Loucy (cell line): ENCODE results near the gene CDC37.
A peak's percentile ranks its signal among the peaks of the same experiment; 100 is the strongest.
"Not testable (repeated sequence)": the region's sequence is repeated elsewhere in the genome, so short reads cannot be mapped to it uniquely, and the experiment has no call there.

ENCODE experiments used
- H2AFZ ChIP-seq: fragments of 200-600 bp; sonication (generic); 2 replicates; pipeline ENCODE4 v1.6.0; 2016; ENCODE audit warnings: antibody characterized with exemption, mild to moderate bottlenecking, low read length, moderate library complexity
- H3F3A ChIP-seq: fragments of 200-600 bp; 2 replicates; pipeline ENCODE4 v1.6.0; 2016; ENCODE audit warnings: antibody characterized with exemption, low read depth, mild to moderate bottlenecking
- H3K27me3 ChIP-seq: fragments of 200-600 bp; sonication (generic); 2 replicates; pipeline ENCODE4 v1.6.1; 2014; ENCODE audit warnings: low read length, mild to moderate bottlenecking; ENCODE audit not compliant: insufficient read depth, poor library complexity, severe bottlenecking
- H3K36me3 ChIP-seq: fragments of 200-600 bp; sonication (generic); 2 replicates; pipeline ENCODE4 v1.6.1; 2016; ENCODE audit warnings: low read length; ENCODE audit not compliant: insufficient read depth
- H3K4me1 ChIP-seq: fragments of 200-600 bp; sonication (generic); 2 replicates; pipeline ENCODE4 v1.5.1; 2014; ENCODE audit warnings: low read length, mild to moderate bottlenecking; ENCODE audit not compliant: insufficient read depth, poor library complexity, severe bottlenecking
- H3K4me2 ChIP-seq: fragments of 200-600 bp; sonication (generic); 2 replicates; pipeline ENCODE4 v1.6.0; 2014; ENCODE audit warnings: antibody characterized with exemption, low read length, low read depth, mild to moderate bottlenecking; ENCODE audit not compliant: poor library complexity, severe bottlenecking
- H3K4me3 ChIP-seq: fragments of 200-600 bp; sonication (generic); 2 replicates; pipeline ENCODE4 v1.5.1; 2014; ENCODE audit warnings: low read length, mild to moderate bottlenecking, mixed read lengths; ENCODE audit not compliant: poor library complexity, severe bottlenecking
- H3K79me2 ChIP-seq: fragments of 200-600 bp; sonication (generic); 2 replicates; pipeline ENCODE4 v1.6.1; 2014; ENCODE audit warnings: low read length; ENCODE audit not compliant: insufficient read depth
- H3K9ac ChIP-seq: fragments of 200-600 bp; sonication (generic); 2 replicates; pipeline ENCODE4 v1.6.0; 2014; ENCODE audit warnings: mild to moderate bottlenecking, low read depth, low read length, moderate library complexity; ENCODE audit not compliant: poor library complexity, severe bottlenecking
- H3K9me2 ChIP-seq: fragments of 200-600 bp; sonication (generic); replicated peaks from 2 replicates; pipeline ENCODE4 v1.6.1; 2016; ENCODE audit warnings: low read depth, low read length, mixed read lengths
- H3K9me3 ChIP-seq: fragments of 200-600 bp; sonication (generic); 2 replicates; pipeline ENCODE4 v1.6.1; 2014; ENCODE audit warnings: mild to moderate bottlenecking, antibody characterized with exemption, low read length, low read depth; ENCODE audit not compliant: insufficient read depth
- H4K20me1 ChIP-seq: fragments of 200-600 bp; sonication (generic); 2 replicates; pipeline ENCODE4 v1.6.0; 2014; ENCODE audit warnings: antibody characterized with exemption, low read length, mild to moderate bottlenecking; ENCODE audit not compliant: insufficient read depth, poor library complexity, severe bottlenecking
- EZH2phosphoT487 ChIP-seq: fragments of 200-600 bp; IDR thresholded peaks from 2 replicates; pipeline ENCODE4 v1.6.1; 2018; ENCODE audit warnings: antibody characterized with exemption, mild to moderate bottlenecking, moderate library complexity, borderline replicate concordance
- TF ChIP-seq, protein P1 (sequence below): fragments of 200-600 bp; sonication (generic); conservative IDR thresholded peaks from 2 replicates; pipeline ENCODE4 v1.5.1; 2014; ENCODE audit warnings: mild to moderate bottlenecking, antibody characterized with exemption, low read length

Gene CDC37

DNA sequence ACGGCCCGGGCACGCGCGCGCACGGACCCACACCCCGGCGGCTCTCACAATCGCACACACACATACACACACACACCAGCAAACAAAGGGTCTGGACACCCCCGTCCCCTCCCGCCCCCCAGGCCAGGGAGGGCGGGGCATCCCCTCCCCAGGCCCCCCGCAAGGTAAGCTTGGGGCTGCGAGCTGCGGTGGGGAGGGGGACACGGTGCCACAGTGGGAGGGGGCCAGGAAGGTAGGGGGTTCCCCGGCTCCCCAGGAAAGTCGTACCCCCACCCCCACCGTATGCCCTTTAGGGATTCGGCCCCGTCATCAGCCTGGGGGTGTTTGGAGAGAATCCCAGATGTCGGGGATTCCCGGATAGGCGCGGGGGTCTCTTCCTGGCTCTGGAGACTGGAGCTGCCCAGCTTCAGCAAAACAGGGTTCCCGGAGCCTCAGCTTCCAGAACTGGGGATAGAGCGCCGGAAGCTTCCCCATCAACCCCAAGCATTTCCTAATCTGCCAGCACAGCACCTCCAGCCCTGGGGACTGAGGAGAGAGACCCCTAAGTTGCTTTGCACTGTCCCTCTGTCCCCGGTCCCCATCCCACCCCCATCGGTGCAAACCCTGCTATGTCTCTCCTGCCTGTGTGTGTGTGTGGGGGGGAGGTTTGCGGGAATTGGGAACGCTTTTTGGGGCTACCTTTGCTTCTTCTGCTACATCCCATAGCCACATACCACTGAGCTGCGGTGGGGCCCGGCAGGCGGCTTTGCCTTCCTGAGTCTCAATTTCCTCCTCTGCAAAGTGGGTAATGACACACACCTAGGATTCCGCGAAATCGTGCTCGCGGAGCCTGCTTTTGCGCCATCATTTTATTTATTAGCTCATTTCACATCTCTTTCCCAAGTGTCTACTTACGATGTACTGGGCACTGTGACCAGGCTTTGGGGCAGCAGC, 1.8 kb upstream of the CDC37 start:
- peaks cover 38% of the 10 kb centered on the region for H3K4me1 ChIP-seq
- H3K79me2 ChIP-seq, result peaks cover 32% of the 10 kb centered on the region
- TF ChIP-seq, protein P1, sequence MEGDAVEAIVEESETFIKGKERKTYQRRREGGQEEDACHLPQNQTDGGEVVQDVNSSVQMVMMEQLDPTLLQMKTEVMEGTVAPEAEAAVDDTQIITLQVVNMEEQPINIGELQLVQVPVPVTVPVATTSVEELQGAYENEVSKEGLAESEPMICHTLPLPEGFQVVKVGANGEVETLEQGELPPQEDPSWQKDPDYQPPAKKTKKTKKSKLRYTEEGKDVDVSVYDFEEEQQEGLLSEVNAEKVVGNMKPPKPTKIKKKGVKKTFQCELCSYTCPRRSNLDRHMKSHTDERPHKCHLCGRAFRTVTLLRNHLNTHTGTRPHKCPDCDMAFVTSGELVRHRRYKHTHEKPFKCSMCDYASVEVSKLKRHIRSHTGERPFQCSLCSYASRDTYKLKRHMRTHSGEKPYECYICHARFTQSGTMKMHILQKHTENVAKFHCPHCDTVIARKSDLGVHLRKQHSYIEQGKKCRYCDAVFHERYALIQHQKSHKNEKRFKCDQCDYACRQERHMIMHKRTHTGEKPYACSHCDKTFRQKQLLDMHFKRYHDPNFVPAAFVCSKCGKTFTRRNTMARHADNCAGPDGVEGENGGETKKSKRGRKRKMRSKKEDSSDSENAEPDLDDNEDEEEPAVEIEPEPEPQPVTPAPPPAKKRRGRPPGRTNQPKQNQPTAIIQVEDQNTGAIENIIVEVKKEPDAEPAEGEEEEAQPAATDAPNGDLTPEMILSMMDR, result no peak
- no peak for TF ChIP-seq EZH2phosphoT487
- H3K9me3 ChIP-seq, result no peaks in the 10 kb centered on the region
- H3K27me3 ChIP-seq, result no peaks in the 10 kb centered on the region
- H2AFZ ChIP-seq, result peak overlapping the region; percentile 93
- peaks cover 8% of the 10 kb centered on the region; the same call in 1 of the 2 replicates for H3F3A ChIP-seq
- H3K4me3 ChIP-seq, result peak overlapping the region; percentile 95
- H4K20me1 ChIP-seq, result peaks cover 30% of the 10 kb centered on the region
- H3K9me2 ChIP-seq, result no peaks in the 10 kb centered on the region
- H3K4me2 ChIP-seq, result peak overlapping the region; percentile 98
- peak overlapping the region; percentile 79 for H3K9ac ChIP-seq
- no peaks in the 10 kb centered on the region for H3K36me3 ChIP-seq

DNA sequence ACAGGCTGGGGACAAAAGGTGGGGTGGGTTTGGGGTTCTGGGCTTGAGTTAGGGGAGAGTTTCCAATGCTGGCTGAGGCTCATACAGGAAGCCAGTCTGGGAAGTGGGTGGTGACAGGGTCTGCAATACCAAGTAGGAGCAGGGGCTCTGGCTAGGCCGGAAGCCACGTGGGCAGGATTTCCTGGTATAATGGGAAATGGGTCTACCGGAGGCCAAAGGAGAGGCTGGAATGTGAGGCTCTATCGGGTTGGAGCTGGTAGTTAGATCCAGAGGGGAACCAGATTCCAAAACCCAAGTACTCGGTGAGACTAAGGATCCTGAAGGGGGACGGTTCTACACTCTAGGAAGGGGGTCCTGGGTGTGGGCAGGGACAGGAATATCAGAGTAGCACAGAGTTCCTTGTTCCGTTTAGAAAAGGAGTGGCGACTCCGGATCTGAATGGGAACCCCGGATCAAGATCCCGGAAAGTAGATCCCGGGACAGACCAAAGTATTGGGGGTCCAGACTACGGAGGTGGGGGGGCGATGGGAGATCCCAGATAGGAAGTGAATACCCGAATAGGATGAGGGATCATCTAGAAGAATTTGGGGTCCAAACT, 802 bp downstream of the CDC37 start:
- Histone ChIP-seq H2AFZ (no peak overlapping the region), H3K9ac (peak overlapping the region; percentile 93), H3K79me2 (peaks cover 58% of the 10 kb centered on the region), H3K4me2 (peak overlapping the region; percentile 97), H3K4me3 (peak overlapping the region; percentile 95), H3K9me3 (no peaks in the 10 kb centered on the region), H3K36me3 (no peaks in the 10 kb centered on the region), H3K9me2 (no peaks in the 10 kb centered on the region), H3K4me1 (peaks cover 24% of the 10 kb centered on the region), H3K27me3 (no peaks in the 10 kb centered on the region), H4K20me1 (peaks cover 48% of the 10 kb centered on the region), H3F3A (peaks cover 8% of the 10 kb centered on the region; the same call in 1 of the 2 replicates)
- TF ChIP-seq, protein P1, result no peak
- TF ChIP-seq EZH2phosphoT487, result no peak

DNA sequence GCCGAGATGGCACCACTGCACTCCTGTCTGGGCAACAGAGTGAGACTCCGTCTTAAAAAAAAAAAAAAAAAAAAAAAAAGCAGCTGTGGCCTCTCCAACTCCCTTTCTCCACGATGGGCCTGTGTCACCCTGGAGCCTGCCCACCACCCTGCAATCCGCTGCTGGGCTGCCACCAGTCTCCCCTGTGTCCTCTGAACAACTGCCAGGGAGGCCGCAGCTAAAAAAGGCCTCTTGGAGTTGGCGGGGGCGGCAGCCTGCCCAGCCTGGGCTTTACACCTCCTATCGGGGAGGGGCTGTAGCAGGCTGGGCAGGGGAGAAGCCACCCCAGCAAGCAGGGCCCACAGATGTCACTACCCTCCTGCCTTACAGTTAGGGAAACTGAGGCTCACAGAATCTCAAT, 3.5 kb downstream of the CDC37 start:
- peak overlapping the region; percentile 93 for H3K9ac ChIP-seq
- H4K20me1 ChIP-seq, result peaks cover 53% of the 10 kb centered on the region

DNA sequence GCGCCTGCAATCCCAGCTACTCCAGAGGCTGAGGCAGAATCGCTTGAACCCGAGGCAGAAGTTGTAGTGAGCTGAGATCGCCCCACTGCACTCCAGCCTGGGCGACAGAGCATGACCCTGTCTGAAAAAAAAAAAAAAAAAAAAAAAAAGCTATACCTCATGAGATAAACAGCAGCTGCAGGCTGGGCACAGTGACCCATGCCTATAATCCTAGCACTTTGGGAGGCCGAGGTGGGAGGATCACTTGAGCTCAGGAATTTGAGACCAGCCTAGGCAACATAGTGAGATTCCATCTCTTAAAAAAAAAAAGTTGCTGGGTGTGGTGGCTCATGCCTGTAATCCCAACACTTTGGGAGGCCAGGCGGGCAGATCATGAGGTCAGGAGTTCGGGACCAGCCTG, 4.0 kb downstream of the CDC37 start:
- H2AFZ ChIP-seq, H3K4me3 ChIP-seq, H3K4me2 ChIP-seq, H3K9me2 ChIP-seq, H3F3A ChIP-seq, H3K9ac ChIP-seq, H3K36me3 ChIP-seq, H3K27me3 ChIP-seq, H3K9me3 ChIP-seq: not testable (repeated sequence)
- H4K20me1 ChIP-seq, result peaks cover 53% of the 10 kb centered on the region
- H3K79me2 ChIP-seq, result peaks cover 68% of the 10 kb centered on the region
- H3K4me1 ChIP-seq, result peaks cover 16% of the 10 kb centered on the region

More for the DNA sequence above, 3.5 kb downstream of the CDC37 start:
- H3F3A ChIP-seq, result no peaks in the 10 kb centered on the region
- H3K4me3 ChIP-seq, result no peak overlapping the region
- H3K9me2 ChIP-seq, result no peaks in the 10 kb centered on the region
- H3K4me1 ChIP-seq, result peaks cover 21% of the 10 kb centered on the region
- H3K79me2 ChIP-seq, result peaks cover 68% of the 10 kb centered on the region
- H3K27me3 ChIP-seq, result no peaks in the 10 kb centered on the region
- no peak overlapping the region for H2AFZ ChIP-seq
- TF ChIP-seq, protein P1, result no peak
- TF ChIP-seq EZH2phosphoT487, result no peak
- H3K36me3 ChIP-seq, result peaks cover 6% of the 10 kb centered on the region; the same call in 1 of the 2 replicates
- peak overlapping the region; percentile 97 for H3K4me2 ChIP-seq
- H3K9me3 ChIP-seq, result no peaks in the 10 kb centered on the region
